Ascending aorta (tissue), 2 donors: ENCODE data around the gene TNS4. TPM values are rescaled to one million over a fixed set of nuclear protein-coding genes. Genes with fewer than 3 reads are reported as not detected.
"Not testable (repeated sequence)": the region's sequence is repeated elsewhere in the genome, so short reads cannot be mapped to it uniquely, and the experiment has no call there.

Experiments
- DNase-seq, 2 donors: peaks; one replicate each; pipeline ENCODE4 v3.0.0-alpha.2; 2019; ENCODE audit warnings: low spot score in 2 of 2
- H3K27ac ChIP-seq, 2 donors: fragments of 200-600 bp; sonication (generic); one replicate each; pipeline ENCODE4 v1.5.1; 2016 to 2017; ENCODE audit warnings: mild to moderate bottlenecking in 1 of 2
- H3K27me3 ChIP-seq: fragments of 200-600 bp; sonication (generic); one replicate; pipeline ENCODE4 v1.5.1; 2017
- H3K36me3 ChIP-seq, 2 donors: fragments of 200-600 bp; sonication (generic); one replicate each; pipeline ENCODE4 v1.5.1; 2016
- H3K4me1 ChIP-seq, 2 donors: fragments of 200-600 bp; sonication (generic); one replicate each; pipeline ENCODE4 v1.5.1; 2016 to 2017; ENCODE audit warnings: mild to moderate bottlenecking in 1 of 2
- H3K4me3 ChIP-seq, 2 donors: fragments of 200-600 bp; sonication (generic); one replicate each; pipeline ENCODE4 v1.5.1; 2016 to 2017; ENCODE audit warnings: mild to moderate bottlenecking in 1 of 2
- H3K9me3 ChIP-seq, 2 donors: fragments of 200-600 bp; sonication (generic); one replicate each; pipeline ENCODE4 v1.5.1; 2016
- CTCF ChIP-seq, 3 experiments: fragments of 200-600 bp in 2 of 3; fragments of 450-650 bp in 1 of 3; sonication (generic) in 2 of 3; IDR thresholded peaks; one replicate each; pipeline ENCODE4 v1.5.1; 2016 to 2019; ENCODE audit warnings: antibody characterized with exemption in 3 of 3, mild to moderate bottlenecking in 1 of 3, moderate library complexity in 1 of 3
- intact Hi-C: fragments of 100-400 bp; cut with DNase I; formaldehyde crosslinking; loops from one replicate; pipeline ENCODE4 v1.15.1; 2023
- total RNA-seq: library from RNA; depleted of rRNA; stranded (reverse); fragments of >200 nt; gene quantifications from one replicate; pipeline ENCODE4 v1.1.0, GENCODE V29; 2016

The TNS4 gene
- total RNA-seq, 1 donor from 2014 or later, result not detected

GRCh38 chr17:40547079-40547784, 45.8 kb upstream of the TNS4 start:
- peaks cover 3 to 4% of the 10 kb centered on the region in 2 donors for H3K4me1 ChIP-seq

GRCh38 chr17:40546497-40546896, 45.1 kb upstream of the TNS4 start:
- H3K36me3 ChIP-seq, H3K9me3 ChIP-seq, H3K4me3 ChIP-seq, DNase-seq, H3K27me3 ChIP-seq, H3K4me1 ChIP-seq, intact Hi-C loops, H3K27ac ChIP-seq: not testable (repeated sequence)

More at GRCh38 chr17:40547079-40547784, 45.8 kb upstream of the TNS4 start:
- intact Hi-C loops, result no loop called here
- TF ChIP-seq CTCF (IDR thresholded peaks at IDR 0.05), result no peak
- Histone ChIP-seq H3K36me3 (no peaks in the 10 kb centered on the region), H3K27me3 (no peaks in the 10 kb centered on the region), H3K4me3 (no peak overlapping the region), H3K9me3 (no peaks in the 10 kb centered on the region), H3K27ac (peak overlapping the region in 1 of 2 donors; percentile 56)
- peak in 1 of 2 donors; percentile 53 for DNase-seq

- Histone ChIP-seq H3K4me1 (peaks cover 0 to 4% of the 10 kb centered on the region in 2 donors), H3K9me3 (no peaks in the 10 kb centered on the region), H3K27ac (no peak overlapping the region), H3K36me3 (no peaks in the 10 kb centered on the region), H3K27me3 (no peaks in the 10 kb centered on the region), H3K4me3 (no peak overlapping the region)
- intact Hi-C loops, result no loop called here
- peak in 1 of 2 donors; percentile 51 for DNase-seq
- no peak for TF ChIP-seq CTCF (IDR thresholded peaks at IDR 0.05)
Observed at GRCh38 chr17:40545660-40546059, 44.2 kb upstream of the TNS4 start.

GRCh38 chr17:40542558-40543411, 41.4 kb upstream of the TNS4 start:
- H3K4me3 ChIP-seq, result no peak overlapping the region
- no peaks in the 10 kb centered on the region for H3K27me3 ChIP-seq
- no peaks in the 10 kb centered on the region for H3K36me3 ChIP-seq
- no peaks in the 10 kb centered on the region for H3K9me3 ChIP-seq
- H3K4me1 ChIP-seq, result peaks cover 5 to 8% of the 10 kb centered on the region in 2 donors
- peak; percentile 40 to 88 for DNase-seq
- intact Hi-C loops, result no loop called here
- TF ChIP-seq CTCF (IDR thresholded peaks at IDR 0.05), result no peak
- peak overlapping the region; percentile 68 to 92 for H3K27ac ChIP-seq

- Histone ChIP-seq H3K9me3 (no peaks in the 10 kb centered on the region), H3K4me1 (peaks cover 5 to 8% of the 10 kb centered on the region in 2 donors), H3K4me3 (no peak overlapping the region), H3K27me3 (no peaks in the 10 kb centered on the region), H3K27ac (peak overlapping the region; percentile 68 to 92), H3K36me3 (no peaks in the 10 kb centered on the region)
- DNase-seq, result no peak
- intact Hi-C loops, result no loop called here
- TF ChIP-seq CTCF (IDR thresholded peaks at IDR 0.05), result no peak
Observed at GRCh38 chr17:40541873-40542557, 40.6 kb upstream of the TNS4 start.
